Neural cell (in vitro differentiated cells): Measurements from ENCODE around the gene ATP5ME. TPM values are rescaled to one million over a fixed set of nuclear protein-coding genes. Genes with fewer than 3 reads are reported as not detected.

Experiments used
- H2AFZ ChIP-seq: fragments of 200-600, 300-800 bp; sonication (generic), shearing (Covaris generic); 2 replicates; pipeline ENCODE4 v1.6.0; 2014; ENCODE audit warnings: low read depth, mild to moderate bottlenecking, antibody characterized with exemption, low read length, moderate library complexity
- H3F3A ChIP-seq: fragments of 200-600 bp; shearing (Covaris generic); 2 replicates; pipeline ENCODE4 v1.6.1; 2016; ENCODE audit warnings: mild to moderate bottlenecking, moderate library complexity, mixed read lengths, antibody characterized with exemption, low read length; ENCODE audit not compliant: insufficient read depth, poor library complexity, severe bottlenecking
- H3K27ac ChIP-seq: fragments of 200-600, 300-800 bp; sonication (generic), shearing (Covaris generic); 2 replicates; pipeline ENCODE4 v1.5.1; 2014; ENCODE audit warnings: mild to moderate bottlenecking, low read length, moderate library complexity
- H3K27me3 ChIP-seq: fragments of 300-800, 200-600 bp; sonication (generic), shearing (Covaris generic); 2 replicates; pipeline ENCODE4 v1.6.0; 2014; ENCODE audit warnings: mild to moderate bottlenecking, low read depth, low read length, moderate library complexity; ENCODE audit not compliant: insufficient read depth
- H3K36me3 ChIP-seq: fragments of 300-800, 200-600 bp; sonication (generic), shearing (Covaris generic); 2 replicates; pipeline ENCODE4 v1.5.1; 2014; ENCODE audit warnings: mild to moderate bottlenecking, antibody characterized with exemption, low read length, moderate library complexity; ENCODE audit not compliant: insufficient read depth
- H3K4me2 ChIP-seq: fragments of 300-800, 200-600 bp; sonication (generic), shearing (Covaris generic); 2 replicates; pipeline ENCODE4 v1.6.0; 2014; ENCODE audit warnings: mild to moderate bottlenecking, low read length
- H3K4me3 ChIP-seq: fragments of 300-800, 200-600 bp; sonication (generic), shearing (Covaris generic); 2 replicates; pipeline ENCODE4 v1.5.1; 2014; ENCODE audit warnings: mild to moderate bottlenecking, low read length, moderate library complexity
- H3K79me2 ChIP-seq: fragments of 200-600 bp; shearing (Covaris generic); replicated peaks from 2 replicates; pipeline ENCODE4 v1.6.0; 2014; ENCODE audit warnings: mild to moderate bottlenecking, low read length, moderate library complexity; ENCODE audit not compliant: insufficient read depth
- H3K9ac ChIP-seq: fragments of 300-800, 200-600 bp; sonication (generic), shearing (Covaris generic); 2 replicates; pipeline ENCODE4 v1.6.1; 2016; ENCODE audit warnings: mild to moderate bottlenecking, low read length, mixed read lengths
- H3K9me2 ChIP-seq: fragments of 200-600 bp; shearing (Covaris generic); 2 replicates; pipeline ENCODE4 v1.6.1; 2016; ENCODE audit warnings: mild to moderate bottlenecking, low read length, mixed read lengths; ENCODE audit not compliant: insufficient read depth
- H3K9me3 ChIP-seq: fragments of 200-600, 300-800 bp; sonication (generic), shearing (Covaris generic); 2 replicates; pipeline ENCODE4 v1.6.1; 2016; ENCODE audit warnings: mild to moderate bottlenecking, mixed run types, low read length, moderate library complexity, mixed read lengths
- H4K20me1 ChIP-seq: fragments of 200-600 bp; shearing (Covaris generic); 2 replicates; pipeline ENCODE4 v1.6.1; 2016; ENCODE audit warnings: mild to moderate bottlenecking, mixed run types; ENCODE audit not compliant: insufficient read depth
- EP300 ChIP-seq: fragments of 450-650 bp; conservative IDR thresholded peaks from 2 replicates; pipeline ENCODE4 v1.6.1; 2014; ENCODE audit warnings: antibody characterized with exemption, mild to moderate bottlenecking, moderate library complexity; ENCODE audit not compliant: poor library complexity, severe bottlenecking
- EZH2 ChIP-seq: fragments of 200-600, 300-800 bp; shearing (Covaris generic), sonication (generic); IDR thresholded peaks from 2 replicates; pipeline ENCODE4 v1.6.1; 2014; ENCODE audit warnings: antibody characterized with exemption, low read length, borderline replicate concordance, mild to moderate bottlenecking; ENCODE audit not compliant: insufficient read depth, poor library complexity, severe bottlenecking
- MXI1 ChIP-seq: fragments of 450-650 bp; conservative IDR thresholded peaks from 2 replicates; pipeline ENCODE4 v1.6.1; 2014; ENCODE audit warnings: antibody characterized with exemption, mild to moderate bottlenecking; ENCODE audit not compliant: poor library complexity, severe bottlenecking
- POLR2AphosphoS5 ChIP-seq: IDR thresholded peaks from 2 replicates; pipeline ENCODE4 v1.6.1; 2012
- RAD21 ChIP-seq: fragments of 450-650 bp; conservative IDR thresholded peaks from 2 replicates; pipeline ENCODE4 v1.6.1; 2014; ENCODE audit warnings: antibody characterized with exemption, mild to moderate bottlenecking, moderate library complexity
- SMC3 ChIP-seq: fragments of 450-650 bp; conservative IDR thresholded peaks from 2 replicates; pipeline ENCODE4 v1.6.1; 2014; ENCODE audit warnings: antibody characterized with exemption, mild to moderate bottlenecking, moderate library complexity; ENCODE audit not compliant: poor library complexity
- TAF1 ChIP-seq: IDR thresholded peaks from 2 replicates; pipeline ENCODE4 v1.6.1; 2012; ENCODE audit warnings: low read depth
- polyA plus RNA-seq: library from polyadenylated mRNA; depleted of rRNA; stranded (reverse); fragments of >200 nt; gene quantifications from 2 replicates; pipeline ENCODE4 v1.2.3, GENCODE V29; 2014
- TF ChIP-seq, protein P1 (sequence below): IDR thresholded peaks from 2 replicates; pipeline ENCODE4 v1.6.1; 2012; ENCODE audit warnings: borderline replicate concordance
- TF ChIP-seq, protein P2 (sequence below): fragments of 450-650 bp; IDR thresholded peaks from 2 replicates; pipeline ENCODE4 v1.5.1; 2014; ENCODE audit warnings: antibody characterized with exemption, mild to moderate bottlenecking, moderate library complexity; ENCODE audit not compliant: poor library complexity, severe bottlenecking

The ATP5ME gene
- polyA plus RNA-seq, 1 donor from 2014 or later = 156 TPM

DNA sequence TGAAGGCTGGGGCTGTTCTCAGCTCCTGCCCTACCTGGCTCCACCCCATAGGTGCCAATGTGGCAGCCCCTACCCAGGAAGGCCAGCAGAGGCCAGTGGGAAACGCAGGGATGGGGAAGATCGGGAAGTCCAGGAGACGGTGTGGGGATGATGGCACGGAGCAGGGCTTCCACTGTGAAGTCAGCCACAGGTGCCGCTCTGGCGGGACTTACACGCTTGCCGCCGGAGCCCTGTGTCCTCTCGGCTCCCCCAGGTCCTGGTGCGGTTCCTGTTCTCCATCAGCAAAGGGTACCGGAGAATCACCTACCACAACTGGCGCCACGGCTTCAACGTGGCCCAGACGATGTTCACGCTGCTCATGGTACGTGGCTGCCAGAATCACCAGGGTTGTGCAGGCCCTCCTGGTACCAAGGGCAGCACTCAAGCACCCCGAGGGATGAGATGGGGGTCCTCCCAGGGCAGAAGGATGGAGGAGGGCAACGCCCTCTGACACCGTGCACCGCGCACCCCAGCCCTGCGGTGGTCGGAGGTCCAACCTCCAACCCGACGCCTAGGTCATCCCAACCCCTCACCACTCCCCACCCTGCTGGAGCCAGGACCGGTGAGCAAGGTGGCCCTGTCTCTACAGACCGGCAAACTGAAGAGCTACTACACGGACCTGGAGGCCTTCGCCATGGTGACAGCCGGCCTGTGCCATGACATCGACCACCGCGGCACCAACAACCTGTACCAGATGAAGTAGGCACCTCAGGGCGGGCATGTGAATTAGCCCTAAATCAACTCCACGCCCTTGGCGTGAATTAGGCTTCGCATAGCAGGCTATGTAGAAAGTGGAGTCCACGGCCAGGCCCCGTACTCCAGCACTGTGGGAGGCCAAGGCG, 12.0 kb downstream of the ATP5ME start:
- Histone ChIP-seq H3K9me3 (no peaks in the 10 kb centered on the region), H4K20me1 (no peaks in the 10 kb centered on the region), H3K9me2 (no peaks in the 10 kb centered on the region), H3K9ac (no peak overlapping the region), H3K79me2 (no peaks in the 10 kb centered on the region), H3K4me3 (no peak overlapping the region), H2AFZ (no peak overlapping the region), H3F3A (no peaks in the 10 kb centered on the region), H3K4me2 (no peak overlapping the region), H3K27ac (no peak overlapping the region), H3K36me3 (no peaks in the 10 kb centered on the region), H3K27me3 (no peaks in the 10 kb centered on the region)
- no peak for TF ChIP-seq EP300
- TF ChIP-seq POLR2AphosphoS5 = no peak
- no peak for TF ChIP-seq MXI1
- TF ChIP-seq, protein P1, sequence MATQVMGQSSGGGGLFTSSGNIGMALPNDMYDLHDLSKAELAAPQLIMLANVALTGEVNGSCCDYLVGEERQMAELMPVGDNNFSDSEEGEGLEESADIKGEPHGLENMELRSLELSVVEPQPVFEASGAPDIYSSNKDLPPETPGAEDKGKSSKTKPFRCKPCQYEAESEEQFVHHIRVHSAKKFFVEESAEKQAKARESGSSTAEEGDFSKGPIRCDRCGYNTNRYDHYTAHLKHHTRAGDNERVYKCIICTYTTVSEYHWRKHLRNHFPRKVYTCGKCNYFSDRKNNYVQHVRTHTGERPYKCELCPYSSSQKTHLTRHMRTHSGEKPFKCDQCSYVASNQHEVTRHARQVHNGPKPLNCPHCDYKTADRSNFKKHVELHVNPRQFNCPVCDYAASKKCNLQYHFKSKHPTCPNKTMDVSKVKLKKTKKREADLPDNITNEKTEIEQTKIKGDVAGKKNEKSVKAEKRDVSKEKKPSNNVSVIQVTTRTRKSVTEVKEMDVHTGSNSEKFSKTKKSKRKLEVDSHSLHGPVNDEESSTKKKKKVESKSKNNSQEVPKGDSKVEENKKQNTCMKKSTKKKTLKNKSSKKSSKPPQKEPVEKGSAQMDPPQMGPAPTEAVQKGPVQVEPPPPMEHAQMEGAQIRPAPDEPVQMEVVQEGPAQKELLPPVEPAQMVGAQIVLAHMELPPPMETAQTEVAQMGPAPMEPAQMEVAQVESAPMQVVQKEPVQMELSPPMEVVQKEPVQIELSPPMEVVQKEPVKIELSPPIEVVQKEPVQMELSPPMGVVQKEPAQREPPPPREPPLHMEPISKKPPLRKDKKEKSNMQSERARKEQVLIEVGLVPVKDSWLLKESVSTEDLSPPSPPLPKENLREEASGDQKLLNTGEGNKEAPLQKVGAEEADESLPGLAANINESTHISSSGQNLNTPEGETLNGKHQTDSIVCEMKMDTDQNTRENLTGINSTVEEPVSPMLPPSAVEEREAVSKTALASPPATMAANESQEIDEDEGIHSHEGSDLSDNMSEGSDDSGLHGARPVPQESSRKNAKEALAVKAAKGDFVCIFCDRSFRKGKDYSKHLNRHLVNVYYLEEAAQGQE = no peak
- TF ChIP-seq RAD21 = no peak
- TF ChIP-seq, protein P2, sequence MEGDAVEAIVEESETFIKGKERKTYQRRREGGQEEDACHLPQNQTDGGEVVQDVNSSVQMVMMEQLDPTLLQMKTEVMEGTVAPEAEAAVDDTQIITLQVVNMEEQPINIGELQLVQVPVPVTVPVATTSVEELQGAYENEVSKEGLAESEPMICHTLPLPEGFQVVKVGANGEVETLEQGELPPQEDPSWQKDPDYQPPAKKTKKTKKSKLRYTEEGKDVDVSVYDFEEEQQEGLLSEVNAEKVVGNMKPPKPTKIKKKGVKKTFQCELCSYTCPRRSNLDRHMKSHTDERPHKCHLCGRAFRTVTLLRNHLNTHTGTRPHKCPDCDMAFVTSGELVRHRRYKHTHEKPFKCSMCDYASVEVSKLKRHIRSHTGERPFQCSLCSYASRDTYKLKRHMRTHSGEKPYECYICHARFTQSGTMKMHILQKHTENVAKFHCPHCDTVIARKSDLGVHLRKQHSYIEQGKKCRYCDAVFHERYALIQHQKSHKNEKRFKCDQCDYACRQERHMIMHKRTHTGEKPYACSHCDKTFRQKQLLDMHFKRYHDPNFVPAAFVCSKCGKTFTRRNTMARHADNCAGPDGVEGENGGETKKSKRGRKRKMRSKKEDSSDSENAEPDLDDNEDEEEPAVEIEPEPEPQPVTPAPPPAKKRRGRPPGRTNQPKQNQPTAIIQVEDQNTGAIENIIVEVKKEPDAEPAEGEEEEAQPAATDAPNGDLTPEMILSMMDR = no peak
- no peak for TF ChIP-seq SMC3
- no peak for TF ChIP-seq TAF1
- no peak for TF ChIP-seq EZH2

DNA sequence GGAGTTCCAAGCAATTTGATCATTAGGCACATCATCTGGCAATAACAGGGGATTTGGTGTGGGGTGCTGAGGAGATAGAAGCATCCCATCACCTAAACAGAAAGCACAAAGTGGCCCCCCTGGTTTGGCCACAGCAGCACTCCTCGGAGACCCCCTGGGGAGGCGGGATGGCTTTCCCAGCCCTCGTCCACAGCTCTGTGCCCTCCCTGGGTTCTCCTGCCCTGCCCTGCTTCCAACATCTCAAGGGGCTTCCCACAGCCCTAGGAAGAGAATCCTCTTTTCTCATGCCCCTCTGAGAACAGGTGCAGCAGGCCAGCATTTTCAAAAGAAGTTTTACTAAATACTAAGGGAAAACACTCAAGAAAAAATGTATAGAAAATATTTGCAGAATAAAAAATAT, 12.8 kb downstream of the ATP5ME start:
- H3K79me2 ChIP-seq = no peaks in the 10 kb centered on the region
- no peak overlapping the region for H2AFZ ChIP-seq
- TF ChIP-seq, protein P1 = no peak
- TF ChIP-seq RAD21 (no peak), EZH2 (no peak), EP300 (no peak), MXI1 (no peak), POLR2AphosphoS5 (no peak), SMC3 (no peak), TAF1 (no peak)
- TF ChIP-seq, protein P2 = no peak

More for the DNA sequence above, 12.8 kb downstream of the ATP5ME start:
- Histone ChIP-seq H3F3A (no peaks in the 10 kb centered on the region), H3K27me3 (no peaks in the 10 kb centered on the region), H3K9me2 (no peaks in the 10 kb centered on the region), H3K9me3 (no peaks in the 10 kb centered on the region), H3K4me3 (no peak overlapping the region), H4K20me1 (no peaks in the 10 kb centered on the region), H3K9ac (no peak overlapping the region), H3K27ac (no peak overlapping the region), H3K4me2 (no peak overlapping the region), H3K36me3 (no peaks in the 10 kb centered on the region)
